ENCODE results near the gene LPIN1. TPM values are rescaled to one million over a fixed set of nuclear protein-coding genes. Genes with fewer than 3 reads are reported as not detected.

LPIN1 gene
- total RNA-seq, 1 experiment from 2014 or later: 38.5 TPM

DNA sequence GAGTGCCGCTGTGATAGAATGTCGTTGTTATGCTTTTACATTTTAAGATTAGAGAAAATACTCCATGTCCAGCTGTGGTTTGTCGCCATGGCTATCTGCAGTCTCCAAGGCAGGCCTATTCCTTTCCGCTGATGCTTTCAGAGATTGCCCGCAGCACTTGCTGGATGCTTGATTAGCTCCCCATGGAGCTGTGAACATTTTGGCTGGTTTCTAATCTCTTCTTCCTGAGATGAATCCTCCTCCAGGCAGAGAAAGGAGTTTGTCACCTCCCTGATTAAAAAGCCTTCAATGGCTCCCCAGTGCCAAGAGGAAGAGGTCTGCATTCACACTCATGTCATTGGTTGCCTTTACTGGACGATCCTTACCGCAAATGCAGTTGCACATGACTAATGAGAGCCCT is 32.6 kb upstream of the LPIN1 start:
- BruUV-seq (replicated peaks): no TSS peak
- TF ChIP-seq, protein P1, sequence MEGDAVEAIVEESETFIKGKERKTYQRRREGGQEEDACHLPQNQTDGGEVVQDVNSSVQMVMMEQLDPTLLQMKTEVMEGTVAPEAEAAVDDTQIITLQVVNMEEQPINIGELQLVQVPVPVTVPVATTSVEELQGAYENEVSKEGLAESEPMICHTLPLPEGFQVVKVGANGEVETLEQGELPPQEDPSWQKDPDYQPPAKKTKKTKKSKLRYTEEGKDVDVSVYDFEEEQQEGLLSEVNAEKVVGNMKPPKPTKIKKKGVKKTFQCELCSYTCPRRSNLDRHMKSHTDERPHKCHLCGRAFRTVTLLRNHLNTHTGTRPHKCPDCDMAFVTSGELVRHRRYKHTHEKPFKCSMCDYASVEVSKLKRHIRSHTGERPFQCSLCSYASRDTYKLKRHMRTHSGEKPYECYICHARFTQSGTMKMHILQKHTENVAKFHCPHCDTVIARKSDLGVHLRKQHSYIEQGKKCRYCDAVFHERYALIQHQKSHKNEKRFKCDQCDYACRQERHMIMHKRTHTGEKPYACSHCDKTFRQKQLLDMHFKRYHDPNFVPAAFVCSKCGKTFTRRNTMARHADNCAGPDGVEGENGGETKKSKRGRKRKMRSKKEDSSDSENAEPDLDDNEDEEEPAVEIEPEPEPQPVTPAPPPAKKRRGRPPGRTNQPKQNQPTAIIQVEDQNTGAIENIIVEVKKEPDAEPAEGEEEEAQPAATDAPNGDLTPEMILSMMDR (conservative IDR thresholded peaks at IDR 0.05; ENCODE audit: low read depth, low read length): no peak
- TF ChIP-seq EZH2 (IDR thresholded peaks at IDR 0.05; ENCODE audit: borderline replicate concordance, low read depth, low read length, poor library complexity, severe bottlenecking): no peak
- H3K4me3 ChIP-seq (ENCODE audit: low read depth, low read length, poor library complexity, severe bottlenecking): no peak overlapping the region
- intact Hi-C loops (cut with micrococcal nuclease; ENCODE audit: unreplicated experiment): no loop called here
- H3K27ac ChIP-seq (ENCODE audit: low read depth, low read length, poor library complexity, severe bottlenecking): no peak overlapping the region
- H3K4me1 ChIP-seq (ENCODE audit: insufficient read depth, low read length, poor library complexity, severe bottlenecking): no peaks in the 10 kb centered on the region
- ChIA-PET CTCF (no interaction called here), POLR2A (ENCODE audit: low non-redundant PET) (no interaction called here)
- no peaks in the 10 kb centered on the region for H3K9me3 ChIP-seq (ENCODE audit: low read depth, low read length, poor library complexity, severe bottlenecking)
- H3K27me3 ChIP-seq (replicated peaks; ENCODE audit: insufficient read depth, low read depth, low read length, poor library complexity): no peaks in the 10 kb centered on the region
- DNase-seq (ENCODE audit: low spot score): no peak
- H3K36me3 ChIP-seq (ENCODE audit: insufficient read depth, low read length, poor library complexity, severe bottlenecking): no peaks in the 10 kb centered on the region

DNA sequence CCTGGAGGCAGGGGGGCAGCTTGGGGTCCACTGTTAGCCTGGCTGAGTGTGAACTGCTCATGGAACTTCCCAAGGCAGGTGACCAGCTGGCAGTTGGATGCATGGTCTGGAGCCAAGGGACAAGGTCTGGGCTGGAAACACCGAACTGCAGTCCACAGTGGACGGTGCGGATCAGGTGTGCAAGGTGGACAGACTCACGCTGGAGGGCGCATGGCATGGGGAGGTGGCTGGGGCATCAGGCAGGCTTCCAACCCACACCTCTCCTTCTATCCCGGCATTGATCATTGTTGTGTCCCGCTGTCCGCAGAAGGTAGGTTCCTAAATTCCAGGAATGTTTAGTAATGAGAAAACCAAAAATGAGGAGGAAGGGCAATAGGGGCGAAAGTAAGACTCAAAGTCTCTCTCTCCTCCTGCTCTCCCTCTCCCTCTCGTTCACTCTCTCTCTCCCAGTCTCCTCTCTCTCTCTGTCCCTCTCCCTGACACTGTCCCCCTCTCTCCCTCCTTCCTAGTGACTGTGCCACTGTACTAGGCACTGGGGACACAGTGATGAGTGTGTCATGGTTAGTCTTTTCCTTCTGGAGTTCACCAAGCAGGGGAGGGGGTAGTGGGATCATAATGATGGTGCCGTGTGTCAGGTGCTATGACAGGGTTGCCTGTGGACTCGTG is 30.3 kb upstream of the LPIN1 start:
- DNase-seq (ENCODE audit: low spot score): no peak
- no TSS peak for BruUV-seq (replicated peaks)
- Histone ChIP-seq H3K27ac (ENCODE audit: low read depth, low read length, poor library complexity, severe bottlenecking) (no peak overlapping the region), H3K4me1 (ENCODE audit: insufficient read depth, low read length, poor library complexity, severe bottlenecking) (no peaks in the 10 kb centered on the region), H3K9me3 (ENCODE audit: low read depth, low read length, poor library complexity, severe bottlenecking) (no peaks in the 10 kb centered on the region), H3K36me3 (ENCODE audit: insufficient read depth, low read length, poor library complexity, severe bottlenecking) (no peaks in the 10 kb centered on the region), H3K4me3 (ENCODE audit: low read depth, low read length, poor library complexity, severe bottlenecking) (no peak overlapping the region), H3K27me3 (replicated peaks; ENCODE audit: insufficient read depth, low read depth, low read length, poor library complexity) (peaks cover 4% of the 10 kb centered on the region)
- intact Hi-C loops (cut with micrococcal nuclease; ENCODE audit: unreplicated experiment): no loop called here
- CTCF ChIA-PET: no interaction called here
- no peak for TF ChIP-seq EZH2 (IDR thresholded peaks at IDR 0.05; ENCODE audit: borderline replicate concordance, low read depth, low read length, poor library complexity, severe bottlenecking)
- TF ChIP-seq, protein P1 (conservative IDR thresholded peaks at IDR 0.05; ENCODE audit: low read depth, low read length): no peak
- POLR2A ChIA-PET (ENCODE audit: low non-redundant PET): no interaction called here

DNA sequence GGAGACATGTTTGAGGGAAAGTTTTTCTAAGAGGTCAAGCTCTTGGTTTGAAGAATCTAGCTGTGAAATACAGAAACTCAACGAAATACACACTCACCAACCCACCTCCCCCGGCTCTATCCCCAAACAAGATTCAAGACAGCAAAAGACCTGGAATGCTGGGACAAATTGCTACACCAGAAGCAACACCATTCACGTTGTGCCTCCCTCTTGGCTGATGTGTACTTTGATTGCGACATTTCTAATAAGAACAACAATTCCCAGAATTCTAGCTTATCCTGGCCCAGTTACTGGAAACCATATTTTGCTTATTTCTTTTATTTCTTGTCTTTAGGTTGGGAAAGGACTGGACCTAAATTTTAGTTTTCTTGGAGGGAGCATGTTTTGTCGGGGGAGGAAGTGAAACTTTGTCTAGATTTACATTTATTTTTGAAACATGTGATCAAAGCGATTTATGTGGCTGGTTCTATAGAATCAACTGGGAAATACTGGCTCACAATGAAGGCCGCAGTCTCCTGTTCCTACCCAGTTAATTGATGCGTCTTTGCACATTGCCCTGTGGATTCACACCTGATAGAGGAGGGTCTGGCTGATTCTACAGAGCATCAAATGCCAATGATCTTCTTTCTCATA is 29.6 kb upstream of the LPIN1 start:
- no peak for DNase-seq (ENCODE audit: low spot score)
- no TSS peak for BruUV-seq (replicated peaks)
- H3K36me3 ChIP-seq (ENCODE audit: insufficient read depth, low read length, poor library complexity, severe bottlenecking): no peaks in the 10 kb centered on the region
- H3K27ac ChIP-seq (ENCODE audit: low read depth, low read length, poor library complexity, severe bottlenecking): no peak overlapping the region
- CTCF ChIA-PET: no interaction called here
- POLR2A ChIA-PET (ENCODE audit: low non-redundant PET): no interaction called here
- intact Hi-C loops (cut with micrococcal nuclease; ENCODE audit: unreplicated experiment): no loop called here
- no peaks in the 10 kb centered on the region for H3K9me3 ChIP-seq (ENCODE audit: low read depth, low read length, poor library complexity, severe bottlenecking)
- H3K27me3 ChIP-seq (replicated peaks; ENCODE audit: insufficient read depth, low read depth, low read length, poor library complexity): peaks cover 4% of the 10 kb centered on the region
- TF ChIP-seq, protein P1 (conservative IDR thresholded peaks at IDR 0.05; ENCODE audit: low read depth, low read length): no peak
- TF ChIP-seq EZH2 (IDR thresholded peaks at IDR 0.05; ENCODE audit: borderline replicate concordance, low read depth, low read length, poor library complexity, severe bottlenecking): no peak
- H3K4me1 ChIP-seq (ENCODE audit: insufficient read depth, low read length, poor library complexity, severe bottlenecking): no peaks in the 10 kb centered on the region
- H3K4me3 ChIP-seq (ENCODE audit: low read depth, low read length, poor library complexity, severe bottlenecking): no peak overlapping the region
